Muscle of leg (tissue), 11 donors: Measurements from ENCODE around the gene GFRA4. TPM values are rescaled to one million over a fixed set of nuclear protein-coding genes. Genes with fewer than 3 reads are reported as not detected.
"Not testable (repeated sequence)": the region's sequence is repeated elsewhere in the genome, so short reads cannot be mapped to it uniquely, and the experiment has no call there.

Source experiments
- DNase-seq: peaks from one replicate; pipeline ENCODE4 v3.0.0; 2013
- H3K27ac ChIP-seq: one replicate; pipeline ENCODE4 v1.5.1; 2013; ENCODE audit warnings: mild to moderate bottlenecking, low read length, control low read depth
- H3K27me3 ChIP-seq: one replicate; pipeline ENCODE4 v1.6.1; 2013; ENCODE audit warnings: low read length; ENCODE audit not compliant: control insufficient read depth, insufficient read depth
- H3K36me3 ChIP-seq: one replicate; pipeline ENCODE4 v1.6.1; 2013; ENCODE audit warnings: low read length; ENCODE audit not compliant: control insufficient read depth, insufficient read depth
- H3K4me1 ChIP-seq: one replicate; pipeline ENCODE4 v1.6.1; 2013; ENCODE audit warnings: low read length; ENCODE audit not compliant: control insufficient read depth, insufficient read depth
- H3K4me3 ChIP-seq: one replicate; pipeline ENCODE4 v1.5.1; 2013; ENCODE audit warnings: low read length, control low read depth
- H3K9me3 ChIP-seq: replicated peaks from 2 replicates; pipeline ENCODE4 v1.6.1; 2013; ENCODE audit warnings: low read depth, low read length; ENCODE audit not compliant: control insufficient read depth
- WGBS: methylation state at CpG from one replicate; pipeline ENCODE4 v1.1.5; 2013; ENCODE audit warnings: missing lambda C conversion rate; ENCODE audit not compliant: insufficient coverage; 5-methylcytosine and 5-hydroxymethylcytosine counted together
- polyA plus RNA-seq, 8 donors: library from polyadenylated mRNA; unstranded; fragments of 120-200 nt; gene quantifications; one replicate each; pipeline versions ENCODE4 v1.2.1 to v1.2.3, GENCODE V29; 2013; ENCODE audit warnings: inconsistent platforms in 1 of 8, low replicate concordance in 1 of 8; ENCODE audit not compliant: insufficient read length in 8 of 8, insufficient read depth in 1 of 8
- total RNA-seq: library from RNA; stranded (reverse); fragments of 120-200 nt; gene quantifications from one replicate; pipeline ENCODE4 v1.2.4, GENCODE V29; 2013

The GFRA4 gene
- total and polyA plus RNA-seq, 9 donors = not detected

GRCh38 chr20:3616250-3616649 lies 46.9 kb downstream of the GFRA4 start:
- no peak for DNase-seq
- Histone ChIP-seq H3K9me3 (no peaks in the 10 kb centered on the region), H3K4me3 (no peak overlapping the region), H3K36me3 (peaks cover 16% of the 10 kb centered on the region), H3K27ac (no peak overlapping the region), H3K27me3 (no peaks in the 10 kb centered on the region), H3K4me1 (peaks cover 6% of the 10 kb centered on the region)
- 33% methylated on average over 4 of the region's 4 CpGs for WGBS

GRCh38 chr20:3615171-3615840 lies 47.9 kb downstream of the GFRA4 start:
- not testable (repeated sequence) for H3K4me3 ChIP-seq, H3K27ac ChIP-seq, H3K9me3 ChIP-seq, H3K27me3 ChIP-seq, DNase-seq, H3K4me1 ChIP-seq
- peaks cover 16% of the 10 kb centered on the region for H3K36me3 ChIP-seq
- WGBS = 92% methylated on average over 4 of the region's 13 CpGs

GRCh38 chr20:3614466-3614865 lies 48.7 kb downstream of the GFRA4 start:
- WGBS = 100% methylated on average over 2 of the region's 5 CpGs
- H3K4me1 ChIP-seq = peaks cover 6% of the 10 kb centered on the region
- H3K36me3 ChIP-seq = peaks cover 16% of the 10 kb centered on the region
- no peaks in the 10 kb centered on the region for H3K27me3 ChIP-seq
- H3K4me3 ChIP-seq = no peak overlapping the region
- no peak for DNase-seq
- H3K9me3 ChIP-seq = no peaks in the 10 kb centered on the region
- H3K27ac ChIP-seq = no peak overlapping the region

- H3K27ac ChIP-seq = no peak overlapping the region
- H3K27me3 ChIP-seq = no peaks in the 10 kb centered on the region
- H3K4me1 ChIP-seq = peaks cover 6% of the 10 kb centered on the region
- no peaks in the 10 kb centered on the region for H3K9me3 ChIP-seq
- H3K4me3 ChIP-seq = no peak overlapping the region
- DNase-seq = no peak
- H3K36me3 ChIP-seq = peaks cover 15% of the 10 kb centered on the region
- 60% methylated on average over 5 of the region's 9 CpGs for WGBS
Measured at GRCh38 chr20:3613821-3614440, 49.3 kb downstream of the GFRA4 start.

GRCh38 chr20:3612795-3613572 lies 50.2 kb downstream of the GFRA4 start:
- Histone ChIP-seq H3K27ac (no peak overlapping the region), H3K4me3 (no peak overlapping the region), H3K27me3 (no peaks in the 10 kb centered on the region), H3K9me3 (no peaks in the 10 kb centered on the region), H3K36me3 (peaks cover 7% of the 10 kb centered on the region), H3K4me1 (peaks cover 5% of the 10 kb centered on the region)
- WGBS = 73% methylated on average over 8 of the region's 10 CpGs
- DNase-seq = no peak

- Histone ChIP-seq H3K27ac (no peak overlapping the region), H3K4me3 (no peak overlapping the region), H3K36me3 (peaks cover 6% of the 10 kb centered on the region), H3K9me3 (no peaks in the 10 kb centered on the region), H3K27me3 (no peaks in the 10 kb centered on the region), H3K4me1 (peaks cover 5% of the 10 kb centered on the region)
- DNase-seq = no peak
- 60% methylated on average over 1 of the region's 1 CpG for WGBS
Measured at GRCh38 chr20:3611901-3612300, 51.3 kb downstream of the GFRA4 start.

Other genes starting within 250 kb of the GFRA4 start
- 23.6 TPM for gene ATRN, start 192.4 kb downstream of the GFRA4 start, total RNA-seq
- 10 to 100 TPM; 19.6 to 32.1 (median 24.5) TPM for gene ATRN, start 192.4 kb downstream of the GFRA4 start, polyA plus RNA-seq
- gene ADAM33, start 18.6 kb upstream of the GFRA4 start, total RNA-seq = 52.8 TPM
- gene ADAM33, start 18.6 kb upstream of the GFRA4 start, polyA plus RNA-seq = 10 to 100 TPM; 26.1 to 78.3 (median 52.8) TPM
- 2.1 TPM for gene SIGLEC1, start 49.2 kb upstream of the GFRA4 start, total RNA-seq
- gene SIGLEC1, start 49.2 kb upstream of the GFRA4 start, polyA plus RNA-seq = 1 to 10 TPM; 3.3 to 6.2 (median 3.9) TPM
- 18.3 TPM for gene HSPA12B, start 69.3 kb upstream of the GFRA4 start, total RNA-seq
- 10 to 100 TPM; 20.8 to 35.8 (median 30.1) TPM for gene HSPA12B, start 69.3 kb upstream of the GFRA4 start, polyA plus RNA-seq
- 21.2 TPM for gene ADISSP, start 104.4 kb upstream of the GFRA4 start, total RNA-seq
- gene ADISSP, start 104.4 kb upstream of the GFRA4 start, polyA plus RNA-seq = 10 to 100 TPM; 17.0 to 26.7 (median 25.2) TPM
- 0.09 TPM for gene SPEF1, start 118.0 kb upstream of the GFRA4 start, total RNA-seq
- under 1 TPM in 2 of 8 donors, not detected in 6; 0.12 to 0.21 TPM for gene SPEF1, start 118.0 kb upstream of the GFRA4 start, polyA plus RNA-seq
- 44.7 TPM for gene CENPB, start 123.3 kb upstream of the GFRA4 start, total RNA-seq
- gene CENPB, start 123.3 kb upstream of the GFRA4 start, polyA plus RNA-seq = 10 to 100 TPM; 40.7 to 52.7 (median 48.8) TPM
- gene CDC25B, start 132.9 kb upstream of the GFRA4 start, total RNA-seq = 37.7 TPM
- 100 to 1,000 TPM in 3 of 8 donors, 10 to 100 TPM in 5; 68.1 to 118 (median 90.6) TPM for gene CDC25B, start 132.9 kb upstream of the GFRA4 start, polyA plus RNA-seq
- 9.2 TPM for gene AP5S1, start 157.1 kb upstream of the GFRA4 start, total RNA-seq
- 10 to 100 TPM in 4 of 8 donors, 1 to 10 TPM in 4; 8.3 to 10.8 (median 10.2) TPM for gene AP5S1, start 157.1 kb upstream of the GFRA4 start, polyA plus RNA-seq
- gene MAVS, start 183.4 kb upstream of the GFRA4 start, total RNA-seq = 14.6 TPM
- gene MAVS, start 183.4 kb upstream of the GFRA4 start, polyA plus RNA-seq = 10 to 100 TPM; 17.5 to 26.2 (median 21.0) TPM
- 40.3 TPM for gene PANK2, start 226.0 kb upstream of the GFRA4 start, total RNA-seq
- 10 to 100 TPM; 25.8 to 32.0 (median 28.0) TPM for gene PANK2, start 226.0 kb upstream of the GFRA4 start, polyA plus RNA-seq